Neural progenitor cell (in vitro differentiated cells): ENCODE results near the gene CDK4.

Experiments
- CTCF ChIP-seq: fragments of 200-600 bp; sonication (generic); IDR thresholded peaks from 2 replicates; pipeline ENCODE4 v1.5.1; 2017; ENCODE audit warnings: antibody characterized with exemption, mild to moderate bottlenecking
- EZH2 ChIP-seq: fragments of 200-600 bp; sonication (generic); IDR thresholded peaks from 2 replicates; pipeline ENCODE4 v1.6.1; 2017; ENCODE audit warnings: antibody characterized with exemption, mild to moderate bottlenecking, moderate library complexity
- EZH2phosphoT487 ChIP-seq: fragments of 200-600 bp; sonication (generic); IDR thresholded peaks from 2 replicates; pipeline ENCODE4 v1.6.1; 2017; ENCODE audit warnings: antibody characterized with exemption

- TF ChIP-seq CTCF = no peak
- no peak for TF ChIP-seq EZH2phosphoT487
- no peak for TF ChIP-seq EZH2
These were observed 43.8 kb downstream of the CDK4 start for GRCh38 chr12:57708296-57708695.
